HEK293T (cell line): Measurements from ENCODE around the gene NRDE2.

Experiments
- BHLHE40 ChIP-seq: fragments of 450-650 bp; IDR thresholded peaks from 2 replicates; pipeline ENCODE4 v1.6.1; 2016; ENCODE audit warnings: mild to moderate bottlenecking, moderate library complexity, borderline replicate concordance
- ELF4 ChIP-seq: fragments of 450-650 bp; IDR thresholded peaks from 2 replicates; pipeline ENCODE4 v1.6.1; 2017; ENCODE audit warnings: antibody characterized with exemption
- FOXA1 ChIP-seq: fragments of 450-650 bp; IDR thresholded peaks from 2 replicates; pipeline ENCODE4 v1.6.1; 2016; ENCODE audit warnings: mild to moderate bottlenecking
- FOXK2 ChIP-seq: fragments of 450-650 bp; IDR thresholded peaks from 2 replicates; pipeline ENCODE4 v1.6.1; 2016; ENCODE audit warnings: mild to moderate bottlenecking
- NFRKB ChIP-seq: fragments of 450-650 bp; IDR thresholded peaks from 2 replicates; pipeline ENCODE4 v1.6.1; 2016; ENCODE audit warnings: mild to moderate bottlenecking, moderate library complexity
- SP1 ChIP-seq: fragments of 450-650 bp; IDR thresholded peaks from 2 replicates; pipeline ENCODE4 v1.6.1; 2017
- SUZ12 ChIP-seq: fragments of 450-650 bp; IDR thresholded peaks from 2 replicates; pipeline ENCODE4 v1.6.1; 2016; ENCODE audit warnings: mild to moderate bottlenecking
- TARDBP ChIP-seq: fragments of 450-650 bp; IDR thresholded peaks from 2 replicates; pipeline ENCODE4 v1.6.1; 2016

- TF ChIP-seq NFRKB = no peak
- TF ChIP-seq FOXA1 = no peak
- no peak for TF ChIP-seq SP1
- TF ChIP-seq BHLHE40 = no peak
- no peak for TF ChIP-seq SUZ12
- no peak for TF ChIP-seq FOXK2
- no peak for TF ChIP-seq ELF4
- no peak for TF ChIP-seq TARDBP
Measured at GRCh38 chr14:90296641-90297040, 35.1 kb downstream of the NRDE2 start.
